GM21737 (cell line): Measurements from ENCODE around the gene NDE1.
"Not testable (repeated sequence)": the region's sequence is repeated elsewhere in the genome, so short reads cannot be mapped to it uniquely, and the experiment has no call there.

Source experiments
- ATAC-seq: cut with Tn5 transposase; IDR thresholded peaks from one replicate; pipeline ENCODE4 v1.9.1; 2021; ENCODE audit warnings: mild to moderate bottlenecking, moderate library complexity; ENCODE audit not compliant: unreplicated experiment

The NDE1 gene

DNA sequence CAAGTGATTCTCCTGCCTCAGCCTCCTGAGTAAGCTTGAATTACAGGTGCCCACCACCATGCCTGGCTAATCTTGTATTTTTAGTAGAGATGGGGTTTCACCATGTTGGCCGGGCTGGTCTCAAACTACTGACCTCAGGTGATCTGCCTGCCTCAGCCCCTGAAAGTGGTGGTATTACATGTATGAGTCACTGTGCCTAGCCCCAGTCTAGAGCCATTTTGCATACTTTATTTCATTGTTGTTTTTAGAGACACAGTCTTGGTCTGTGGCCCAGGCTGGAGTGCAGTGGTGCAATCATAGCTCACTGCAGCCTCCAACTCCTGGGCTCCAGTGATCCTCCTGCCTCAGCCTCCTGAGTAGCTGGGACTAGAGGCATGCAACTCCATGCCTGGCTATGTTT, 42.5 kb downstream of the NDE1 start:
- not testable (repeated sequence) for ATAC-seq

DNA sequence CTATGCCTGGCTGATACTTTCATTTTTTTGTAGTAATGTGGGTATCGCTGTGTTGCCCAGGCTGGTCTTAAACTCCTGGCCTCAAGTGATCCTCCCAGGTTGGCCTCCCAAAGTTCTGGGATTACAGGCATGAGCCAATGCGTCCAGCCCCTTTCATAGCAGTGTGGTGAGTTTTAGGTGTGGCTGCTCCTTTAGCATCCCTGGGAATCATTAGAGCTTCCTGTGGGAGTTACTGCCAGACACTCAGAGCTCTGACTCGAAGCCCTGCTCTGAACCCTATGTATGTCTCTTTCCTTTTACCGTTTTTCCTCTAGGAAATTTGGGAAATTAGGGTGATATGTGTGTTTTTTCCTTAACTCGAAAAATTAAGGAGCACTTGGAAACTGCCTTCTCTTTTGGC, 44.5 kb downstream of the NDE1 start:
- ATAC-seq: no peak

DNA sequence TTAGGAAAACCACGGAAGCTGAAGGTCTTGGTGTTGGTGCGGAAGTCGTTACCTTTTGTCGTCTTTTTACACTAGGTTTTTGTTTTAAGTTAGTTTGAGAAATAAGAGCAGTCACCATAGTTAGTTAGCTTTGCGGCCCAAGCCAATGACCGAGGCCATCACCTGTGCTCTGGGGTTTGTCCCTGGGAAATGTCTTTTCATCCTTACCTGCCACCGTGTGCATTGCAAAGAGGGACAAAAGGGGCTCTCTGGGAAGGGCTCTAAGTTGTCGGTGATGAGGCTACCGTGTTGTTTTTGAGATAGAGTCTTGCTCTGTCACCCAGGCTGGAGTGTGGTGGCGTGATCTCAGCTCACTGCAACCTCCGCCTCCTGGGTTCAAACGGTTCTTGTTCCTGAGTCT, 49.8 kb downstream of the NDE1 start:
- no peak for ATAC-seq

DNA sequence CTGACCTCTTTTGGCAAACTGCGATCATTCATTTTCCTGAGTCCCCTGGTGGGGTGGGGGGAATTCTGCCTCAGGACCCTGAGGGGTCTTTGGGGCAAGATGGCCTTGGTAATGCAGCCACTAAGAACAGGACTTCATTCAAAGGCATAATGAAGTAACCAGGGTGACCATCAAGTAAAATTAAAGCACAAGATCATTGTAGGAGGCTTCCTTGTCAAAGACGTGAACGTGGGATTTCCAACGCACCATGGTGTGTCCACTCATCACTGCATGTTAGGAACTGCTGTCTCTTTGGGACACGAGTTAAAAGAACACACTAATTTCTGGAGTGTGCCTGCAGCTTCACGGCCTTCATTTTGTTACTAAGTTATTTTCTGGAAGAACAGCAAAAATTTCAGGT, 51.3 kb downstream of the NDE1 start:
- no peak for ATAC-seq

DNA sequence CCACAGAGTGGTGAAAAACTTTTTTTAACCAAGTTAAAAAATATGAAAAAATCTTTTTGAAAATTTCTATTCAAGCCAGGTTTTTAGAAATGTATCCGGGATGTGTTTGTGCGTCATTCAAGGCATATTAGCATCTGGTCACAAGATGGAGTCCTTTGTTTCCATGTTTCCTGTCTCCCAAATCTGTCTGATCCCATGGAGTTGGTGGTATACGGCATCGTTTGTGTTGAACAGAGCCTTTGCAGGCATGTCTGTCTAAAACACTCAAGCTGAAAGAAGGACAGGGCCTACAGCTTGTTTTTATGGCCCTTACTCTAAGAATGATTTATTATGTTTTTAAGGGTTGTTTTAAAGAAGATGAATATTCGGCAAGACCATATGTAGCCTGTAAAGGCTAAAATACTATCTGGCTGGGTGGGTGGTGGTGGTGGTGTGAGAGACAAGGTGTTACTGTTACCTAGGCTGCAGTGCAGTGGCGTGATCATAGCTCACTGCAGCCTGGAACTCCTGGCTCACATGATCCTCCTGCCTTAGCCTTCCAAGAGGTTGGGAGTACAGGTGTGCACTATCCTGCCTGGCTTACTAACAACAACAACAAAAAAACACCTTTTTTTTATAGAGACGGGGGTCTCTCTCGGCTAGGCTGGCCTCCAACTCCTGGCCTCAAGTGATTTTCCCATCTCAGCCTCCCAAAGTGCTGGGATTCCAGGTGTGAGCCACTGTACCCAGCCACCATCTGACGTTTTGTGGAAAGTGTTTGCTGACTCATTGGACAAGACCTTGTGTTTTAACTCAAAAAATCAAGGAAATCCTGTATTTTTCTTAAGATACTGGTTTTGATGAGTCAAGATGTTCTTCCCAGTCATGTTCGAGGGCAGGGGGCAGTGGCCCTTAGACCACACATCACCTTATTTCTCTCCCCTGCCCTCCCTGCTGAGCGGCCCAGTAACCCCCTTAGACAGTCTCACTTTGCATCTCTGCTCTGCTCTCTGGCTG, 52.2 kb downstream of the NDE1 start:
- ATAC-seq: no peak

DNA sequence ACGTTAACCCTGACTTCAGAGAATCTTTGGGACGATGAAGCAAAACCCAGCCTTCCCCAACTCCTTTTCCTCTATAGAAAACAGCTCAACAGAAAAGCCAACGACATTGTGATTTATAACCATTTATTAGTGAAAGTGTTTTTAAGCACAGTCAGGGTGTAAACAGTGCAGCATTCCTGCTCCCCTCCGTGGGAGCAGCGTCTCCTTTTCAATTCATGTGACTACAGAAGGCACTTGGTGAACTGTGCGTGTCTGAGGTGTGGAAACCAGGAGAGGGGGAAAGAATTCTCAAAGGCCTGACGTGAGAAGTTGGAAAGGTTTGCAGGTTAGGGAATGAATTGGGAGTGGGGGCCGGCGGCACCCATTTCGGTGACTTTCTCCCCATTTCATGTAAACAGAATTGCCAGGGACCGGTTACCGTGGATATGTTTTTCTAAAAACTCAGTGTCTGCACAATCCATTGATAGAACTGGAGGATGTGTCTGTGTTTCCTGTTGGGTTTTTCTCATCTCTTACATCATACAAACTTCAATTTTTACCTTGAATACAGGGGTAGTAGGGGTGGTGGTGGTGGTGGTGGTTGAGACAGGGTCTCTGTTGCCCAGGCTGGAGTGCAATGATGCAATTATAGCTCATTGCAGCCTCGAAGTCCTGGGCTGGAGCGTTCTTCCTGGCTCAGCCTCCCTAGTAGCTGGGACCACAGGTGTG, 53.1 kb downstream of the NDE1 start:
- ATAC-seq: no peak

DNA sequence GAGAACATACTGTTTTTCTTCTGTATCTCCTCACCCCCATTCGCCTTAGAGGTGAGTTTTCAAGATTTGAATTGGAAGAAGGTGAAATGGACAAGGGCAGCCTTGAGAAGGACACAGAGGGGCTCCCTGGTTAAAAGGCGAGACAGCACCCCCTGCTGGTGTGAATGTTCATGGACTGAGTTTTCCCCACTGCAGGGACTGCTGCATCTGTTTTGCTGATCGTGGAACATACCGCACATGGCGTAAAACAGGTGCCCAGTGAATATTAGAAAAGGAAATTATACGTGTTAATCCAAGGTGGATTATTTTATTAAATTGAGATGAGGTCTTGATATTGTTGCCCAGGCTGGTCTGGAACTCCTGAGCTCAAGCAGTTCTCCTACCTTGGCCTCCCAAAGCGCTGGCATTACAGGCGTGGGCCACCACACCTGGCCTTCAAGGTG, 54.5 kb downstream of the NDE1 start:
- ATAC-seq: no peak

DNA sequence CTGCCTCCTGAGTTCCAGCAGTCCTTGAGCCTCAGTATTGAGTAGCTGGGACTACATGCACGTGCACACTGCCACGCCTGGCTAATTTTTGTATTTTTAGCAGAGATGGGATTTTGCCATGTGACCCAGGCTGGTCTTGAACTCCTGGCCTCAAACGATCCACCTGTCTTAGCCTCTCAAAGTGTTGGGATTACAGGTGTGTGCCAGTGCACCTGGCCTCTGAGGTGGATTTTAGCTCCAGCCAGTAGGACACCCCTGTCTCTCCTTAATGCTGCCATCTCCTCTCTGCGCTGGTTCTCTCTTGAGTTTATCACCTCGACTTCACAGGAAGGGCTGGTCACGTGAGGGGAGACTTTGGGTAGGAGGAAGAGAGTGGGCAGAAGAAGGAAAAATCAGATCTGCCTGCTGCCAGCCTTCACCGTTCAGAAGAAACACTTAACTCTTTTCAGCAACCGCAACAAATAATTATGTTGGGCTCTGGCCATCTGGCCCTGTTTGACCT, 55.1 kb downstream of the NDE1 start:
- no peak for ATAC-seq

DNA sequence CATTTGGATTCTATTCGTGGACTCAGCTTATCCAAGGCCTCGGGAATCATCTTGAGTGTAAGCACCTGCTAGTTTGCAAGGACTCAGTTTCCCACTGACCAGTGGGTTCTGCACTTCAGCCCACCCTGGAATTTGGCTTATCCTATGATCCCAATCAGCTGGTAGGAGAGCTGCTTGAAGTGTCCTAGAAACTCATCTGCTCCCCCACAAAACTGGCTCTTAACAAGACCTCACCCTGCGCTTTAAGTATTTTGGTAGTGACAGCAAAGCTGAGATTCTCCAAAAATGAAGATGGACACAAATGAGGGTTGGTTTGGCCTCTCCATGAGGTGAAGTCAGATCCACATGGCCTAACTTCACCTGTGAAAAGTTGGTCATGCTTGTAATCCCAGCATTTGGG, 57.3 kb downstream of the NDE1 start:
- no peak for ATAC-seq

DNA sequence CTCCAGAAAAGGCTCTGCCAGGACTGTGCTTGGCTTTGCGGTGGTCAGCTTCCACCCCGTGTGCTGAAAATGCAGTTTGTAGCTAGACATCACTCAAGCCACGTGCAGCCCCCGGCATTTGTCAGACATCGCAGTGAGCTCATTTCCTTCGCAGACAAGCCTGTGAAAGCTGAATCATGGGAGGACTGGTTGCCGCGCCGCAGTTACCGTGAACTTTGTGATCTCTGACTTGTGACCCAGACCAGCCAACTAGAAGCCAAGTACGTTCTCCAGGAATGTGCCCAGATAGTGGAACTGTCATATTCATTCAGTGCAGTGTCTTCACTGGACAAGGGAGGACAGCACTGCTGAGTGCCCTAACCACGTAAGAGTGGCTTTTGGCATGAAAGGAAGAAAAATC, 58.1 kb downstream of the NDE1 start:
- no peak for ATAC-seq

DNA sequence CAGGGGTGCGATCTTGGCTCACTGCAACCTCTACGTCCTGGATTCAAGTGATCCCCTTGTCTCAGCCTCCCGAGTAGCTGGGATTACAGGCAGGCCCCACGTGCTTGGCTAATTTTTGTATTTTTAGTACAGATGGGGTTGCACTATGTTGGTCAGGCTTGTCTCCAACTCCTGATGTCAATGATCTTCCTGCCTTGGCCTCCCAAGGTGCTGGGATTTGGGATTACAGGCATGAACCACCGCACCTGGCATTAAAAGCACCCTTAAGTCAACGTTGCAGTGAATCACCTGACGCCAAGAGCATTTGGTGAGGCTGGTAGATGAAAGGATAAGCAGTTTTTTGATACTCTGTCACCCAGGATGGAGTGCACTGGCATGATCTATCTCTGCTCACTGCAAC, 59.0 kb downstream of the NDE1 start:
- no peak for ATAC-seq

DNA sequence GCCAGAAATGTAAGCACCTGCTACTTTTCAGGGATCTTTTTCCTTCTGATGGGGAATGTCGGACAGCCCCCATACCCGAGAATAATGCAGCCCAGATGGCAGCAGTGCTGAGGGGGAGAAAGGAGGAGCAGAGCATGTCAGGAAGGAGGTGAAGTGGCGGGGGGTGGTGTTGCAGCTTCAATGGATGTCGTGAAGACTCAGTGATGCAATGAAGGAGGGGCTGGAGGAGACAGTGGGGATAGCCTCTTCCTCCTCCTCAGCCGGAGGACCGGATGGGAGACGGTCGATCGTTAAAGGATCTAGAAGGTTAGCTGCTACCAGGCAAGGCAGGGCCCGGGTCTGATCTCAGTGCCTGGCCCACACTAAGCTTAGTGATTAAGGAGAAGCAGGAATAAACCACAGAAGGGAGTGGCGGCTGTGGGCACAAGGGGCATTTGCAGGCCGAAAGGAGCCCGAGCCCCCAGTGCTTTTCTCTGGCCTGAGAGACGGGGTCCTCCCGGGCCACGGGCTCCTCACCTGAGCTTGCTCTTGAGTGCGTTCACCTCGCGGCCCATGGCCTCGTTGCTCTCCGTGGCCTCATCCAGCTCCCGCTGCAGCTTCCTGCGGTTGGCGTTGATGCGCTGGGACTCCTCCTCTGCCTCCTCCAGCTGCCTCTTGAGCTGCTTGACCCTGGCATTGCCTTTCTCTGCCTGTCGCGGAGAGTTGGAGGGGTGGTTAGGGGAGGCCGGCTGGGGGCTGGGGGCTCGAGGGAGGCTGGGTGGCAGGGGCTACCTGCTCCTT, 64.5 kb downstream of the NDE1 start:
- no peak for ATAC-seq

DNA sequence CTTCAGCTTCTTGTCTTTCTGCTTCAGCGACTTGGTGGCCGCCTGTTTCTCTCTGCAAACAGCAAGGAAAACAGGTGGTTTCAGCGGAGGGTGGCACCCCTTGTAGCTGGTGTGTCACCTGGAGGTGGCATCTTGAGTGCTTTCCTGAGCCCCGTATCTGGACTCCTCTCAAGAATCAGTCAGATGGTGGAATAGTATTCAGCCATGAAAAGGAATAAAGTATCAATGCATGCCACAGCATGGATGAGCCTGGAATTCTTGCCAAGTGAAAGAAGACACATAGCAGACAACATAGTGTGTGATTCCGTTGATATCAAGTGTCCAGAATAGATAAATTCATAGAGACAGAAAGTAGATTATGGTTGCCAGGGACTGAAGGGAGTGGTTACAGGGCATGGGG, 65.2 kb downstream of the NDE1 start:
- no peak for ATAC-seq

DNA sequence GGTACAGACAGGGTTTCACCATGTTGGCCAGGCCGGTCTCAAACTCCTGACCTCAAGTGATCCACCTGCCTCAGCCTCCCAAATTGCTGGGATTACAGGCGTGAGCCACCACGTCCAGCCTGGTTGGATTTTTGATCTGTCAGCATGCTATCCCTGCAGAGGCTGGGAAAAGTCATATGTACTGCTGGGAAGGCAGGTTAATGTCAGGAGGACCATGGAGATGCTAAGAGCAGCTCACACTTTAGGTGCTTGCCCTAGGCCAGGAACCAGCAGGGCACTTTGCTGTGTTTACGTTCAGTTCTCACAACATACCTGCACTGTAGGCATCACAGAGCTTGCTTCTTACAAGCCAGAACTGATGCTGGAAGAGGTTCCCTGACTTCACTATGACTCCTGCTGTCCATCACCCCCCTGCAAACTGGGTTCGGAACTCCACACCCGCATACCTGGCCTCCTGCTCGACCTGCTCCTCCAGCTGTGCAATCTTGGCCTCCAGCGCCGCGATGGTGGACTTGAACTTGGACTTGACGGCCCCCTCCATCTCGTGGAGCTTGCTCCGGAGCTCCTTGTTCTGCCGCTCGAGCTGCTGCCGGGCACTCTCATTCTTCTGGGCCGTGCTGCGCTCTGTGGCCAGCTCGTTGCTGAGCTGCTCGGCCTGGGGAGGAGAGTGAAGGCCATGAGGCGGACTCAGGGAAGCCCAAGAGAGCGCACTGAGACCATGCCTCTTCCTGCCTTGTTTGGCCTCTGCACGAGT, 66.8 kb downstream of the NDE1 start:
- no peak for ATAC-seq

DNA sequence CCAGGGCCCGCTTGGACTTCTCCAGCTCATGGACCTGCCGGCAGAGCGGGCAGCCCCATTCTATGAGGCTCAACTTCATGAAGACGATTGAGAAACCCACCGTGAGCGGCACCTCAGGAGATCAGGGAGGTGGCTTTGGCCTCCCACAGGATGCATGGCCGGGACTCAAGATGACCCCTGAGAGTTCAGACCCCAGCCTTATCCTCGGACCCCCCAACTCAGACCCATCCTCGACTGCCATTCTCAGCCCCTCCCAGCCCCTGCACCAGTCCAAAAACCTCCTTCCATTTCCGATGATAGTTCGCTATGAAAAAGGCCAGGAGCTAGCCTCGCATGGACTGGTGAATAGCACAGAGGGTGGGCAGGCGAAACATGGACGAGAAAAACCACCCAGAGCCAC, 71.0 kb downstream of the NDE1 start:
- ATAC-seq: no peak

DNA sequence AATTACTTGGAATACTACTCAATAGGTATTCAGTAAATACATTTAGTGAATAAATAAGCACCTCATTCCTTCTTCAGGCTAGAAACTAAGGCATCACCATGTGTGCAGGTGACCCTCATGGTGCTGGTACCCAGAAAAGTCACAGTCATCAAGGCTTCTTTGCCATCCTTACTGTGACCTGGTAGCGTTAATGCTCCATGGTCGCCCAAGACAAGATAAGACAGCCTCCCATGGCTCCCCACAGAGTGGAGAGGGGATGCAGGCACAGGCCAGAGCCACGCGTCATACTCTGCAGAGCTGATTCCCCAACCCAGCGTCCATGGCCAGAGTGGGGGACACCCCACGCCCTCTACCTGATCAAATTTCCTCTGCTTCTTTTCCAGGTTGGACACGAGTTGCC, 73.8 kb downstream of the NDE1 start:
- ATAC-seq: no peak

DNA sequence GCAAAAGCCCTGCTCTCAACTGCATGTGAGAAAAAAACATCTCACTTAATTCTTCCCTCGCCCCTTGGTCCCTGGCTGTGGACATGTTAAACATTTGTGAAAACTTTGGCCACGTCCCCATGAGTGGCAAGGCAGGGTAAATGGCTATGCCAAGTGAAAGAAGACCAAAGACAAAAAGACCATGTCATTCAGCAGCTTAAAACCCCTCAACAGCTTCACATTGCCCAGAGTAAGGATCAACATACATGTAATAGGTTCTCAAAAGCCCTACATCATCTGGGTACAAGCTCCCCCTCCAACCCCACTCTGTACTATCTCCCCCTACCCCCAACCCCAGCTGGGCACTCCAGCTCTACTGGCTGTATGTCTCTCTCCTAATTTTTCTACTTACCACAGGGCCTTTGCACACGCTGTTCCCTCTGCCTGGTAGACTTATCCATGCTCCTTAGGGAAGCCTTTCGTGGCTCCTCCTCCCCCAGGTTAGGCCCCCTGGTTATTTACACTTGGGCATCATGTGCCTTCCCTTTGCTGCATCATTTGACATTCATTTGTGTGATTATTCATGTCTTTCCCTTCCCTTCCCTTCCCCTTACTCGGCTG, 75.7 kb downstream of the NDE1 start:
- no peak for ATAC-seq

DNA sequence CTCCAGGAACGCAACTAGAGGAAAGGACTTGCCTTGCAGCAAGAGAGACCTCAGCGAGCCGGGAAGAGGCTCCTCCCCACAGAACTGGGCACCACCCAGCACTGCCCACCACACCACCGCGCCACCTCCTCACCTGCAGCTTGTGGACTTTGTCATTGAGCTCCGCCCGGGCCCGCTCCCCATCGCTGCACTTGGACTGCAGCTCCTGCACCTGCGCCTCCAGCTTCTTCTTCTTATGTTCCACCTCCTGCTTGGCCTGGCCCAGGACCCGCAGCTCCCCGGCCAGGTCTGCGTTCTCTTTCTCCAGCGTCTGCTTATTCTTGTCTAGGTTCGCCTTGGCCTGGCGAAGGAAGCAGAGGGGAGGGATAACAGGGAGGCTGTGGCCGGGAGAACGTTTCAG, 76.7 kb downstream of the NDE1 start:
- ATAC-seq: no peak

DNA sequence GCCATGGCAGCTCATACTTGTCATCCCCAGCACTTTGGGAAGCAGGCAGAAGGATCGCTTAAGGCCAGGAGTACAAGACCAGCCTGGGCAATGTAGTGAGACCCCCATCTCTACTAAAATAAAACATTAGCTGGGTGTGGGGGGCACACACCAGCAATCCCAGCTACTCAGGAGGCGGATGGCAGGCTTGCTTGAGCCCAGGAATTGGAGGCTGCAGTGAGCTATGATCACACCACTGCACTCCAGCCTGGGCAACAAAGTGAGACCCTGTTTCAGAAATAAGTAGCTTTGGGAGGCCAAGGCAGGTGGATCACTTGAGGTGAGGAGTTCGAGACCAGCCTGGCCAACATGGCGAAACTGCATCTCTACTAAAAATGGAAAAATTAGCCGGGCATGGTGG, 77.7 kb downstream of the NDE1 start:
- not testable (repeated sequence) for ATAC-seq

DNA sequence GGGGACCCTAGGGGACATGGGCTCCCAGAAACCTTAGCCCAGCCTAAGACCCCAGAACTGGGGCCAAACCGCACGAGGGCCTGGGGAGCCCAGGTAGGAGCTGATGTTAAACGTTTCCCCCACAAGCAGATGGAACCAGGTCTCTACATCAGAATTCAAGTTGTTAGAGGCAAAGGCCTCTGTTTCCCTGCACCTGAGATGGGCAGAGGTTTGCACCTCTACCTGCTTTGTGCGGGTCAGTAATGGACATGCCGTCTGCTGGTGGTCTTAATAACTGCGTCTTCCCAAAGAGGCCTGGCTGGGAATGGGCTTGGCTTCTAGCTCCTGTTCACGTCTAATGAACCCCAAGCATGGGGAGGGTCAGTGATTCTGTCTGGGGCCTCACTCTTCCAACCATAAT, 79.1 kb downstream of the NDE1 start:
- ATAC-seq: no peak
